T-helper 2 cell treated with Interferon-gamma antibody and Interleukin-4, amounts not matched to agents 100 ng/mL and 5 ng/mL, for 36 hours (primary cell): Measurements from ENCODE around the gene MRPL40. TPM values are rescaled to one million over a fixed set of nuclear protein-coding genes. Genes with fewer than 3 reads are reported as not detected.

ENCODE experiments used
- intact Hi-C: fragments of 100-400 bp; cut with micrococcal nuclease; formaldehyde crosslinking; loops from one replicate; pipeline ENCODE4 v1.15.1; 2023
- total RNA-seq: library from RNA; stranded (reverse); gene quantifications from 2 replicates; pipeline ENCODE4 v1.2.3, GENCODE V29; 2022

The MRPL40 gene
- total RNA-seq, 1 donor from 2014 or later = 23.4 TPM

DNA sequence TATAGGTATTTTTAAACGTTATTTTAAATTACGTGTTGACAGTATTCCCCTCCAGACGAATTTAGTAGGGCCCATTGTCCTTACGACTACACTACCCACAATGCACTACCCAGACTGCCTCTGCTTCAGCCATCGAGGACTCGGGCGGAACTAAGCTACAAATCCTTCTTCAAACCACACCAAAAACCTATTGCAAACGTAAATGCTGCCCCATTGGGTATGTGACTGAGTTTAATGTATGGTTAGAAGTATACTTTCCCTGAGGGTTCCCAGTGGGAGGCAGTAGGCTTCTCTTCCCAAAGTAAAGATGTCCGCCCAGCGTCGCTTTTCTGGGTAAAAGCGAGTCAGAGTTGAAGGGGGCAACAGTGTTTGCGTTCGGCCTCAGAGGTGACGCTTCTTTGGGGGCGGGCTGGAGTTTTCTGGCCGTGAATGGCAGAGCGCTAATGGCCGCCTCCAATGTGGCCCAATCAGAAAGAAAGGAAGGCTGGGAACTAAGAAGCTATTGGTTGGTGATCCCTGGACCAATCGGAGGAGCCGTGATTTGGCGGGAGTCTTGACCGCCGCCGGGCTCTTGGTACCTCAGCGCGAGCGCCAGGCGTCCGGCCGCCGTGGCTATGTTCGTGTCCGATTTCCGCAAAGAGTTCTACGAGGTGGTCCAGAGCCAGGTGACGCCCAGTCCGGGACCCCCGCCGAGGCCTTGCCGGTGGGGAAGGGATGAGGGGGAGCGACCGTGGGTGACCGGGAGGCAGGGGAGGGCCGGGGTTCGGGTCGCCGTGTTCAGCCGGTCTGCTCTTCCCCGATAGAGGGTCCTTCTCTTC, 47.2 kb downstream of the MRPL40 start, which contains the start of gene CDC45:
Gene CDC45, plus strand, starts transcription at position 566 of the 818 bp plus-strand sequence. Its CDS starts 49 bp downstream, at position 615.
- intact Hi-C loops = loop anchor here (1.0 to 5.0 kb wide), 7 partner anchors 32 to 357 kb away; partner anchors contain the start of genes C22orf39, CLTCL1, DGCR2 and ESS2

- intact Hi-C loops = no loop called here
Measured at GRCh38 chr22:19480173-19480568, 47.8 kb downstream of the MRPL40 start.

- intact Hi-C loops = no loop called here
Measured at GRCh38 chr22:19480789-19481188, 48.4 kb downstream of the MRPL40 start.

DNA sequence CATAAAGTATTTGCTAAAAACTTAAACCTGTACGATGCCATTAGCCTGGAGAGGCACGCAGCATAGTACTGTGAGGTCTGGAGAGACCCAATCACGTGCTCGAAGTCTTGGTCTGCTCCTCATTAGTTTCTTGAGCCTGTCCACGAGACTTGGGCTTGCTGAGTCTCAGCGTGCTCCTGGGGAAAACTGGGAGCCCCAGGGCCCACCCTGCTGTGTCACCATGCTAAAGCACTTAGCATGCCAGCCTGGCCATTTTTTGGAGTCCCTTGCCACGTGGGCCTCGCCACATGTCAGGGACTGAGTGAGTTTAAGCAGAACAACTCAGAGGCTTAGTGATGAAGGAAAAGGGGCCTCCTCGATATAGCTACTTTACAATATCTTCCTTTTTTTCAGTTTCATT, 50.0 kb downstream of the MRPL40 start:
- intact Hi-C loops = no loop called here

DNA sequence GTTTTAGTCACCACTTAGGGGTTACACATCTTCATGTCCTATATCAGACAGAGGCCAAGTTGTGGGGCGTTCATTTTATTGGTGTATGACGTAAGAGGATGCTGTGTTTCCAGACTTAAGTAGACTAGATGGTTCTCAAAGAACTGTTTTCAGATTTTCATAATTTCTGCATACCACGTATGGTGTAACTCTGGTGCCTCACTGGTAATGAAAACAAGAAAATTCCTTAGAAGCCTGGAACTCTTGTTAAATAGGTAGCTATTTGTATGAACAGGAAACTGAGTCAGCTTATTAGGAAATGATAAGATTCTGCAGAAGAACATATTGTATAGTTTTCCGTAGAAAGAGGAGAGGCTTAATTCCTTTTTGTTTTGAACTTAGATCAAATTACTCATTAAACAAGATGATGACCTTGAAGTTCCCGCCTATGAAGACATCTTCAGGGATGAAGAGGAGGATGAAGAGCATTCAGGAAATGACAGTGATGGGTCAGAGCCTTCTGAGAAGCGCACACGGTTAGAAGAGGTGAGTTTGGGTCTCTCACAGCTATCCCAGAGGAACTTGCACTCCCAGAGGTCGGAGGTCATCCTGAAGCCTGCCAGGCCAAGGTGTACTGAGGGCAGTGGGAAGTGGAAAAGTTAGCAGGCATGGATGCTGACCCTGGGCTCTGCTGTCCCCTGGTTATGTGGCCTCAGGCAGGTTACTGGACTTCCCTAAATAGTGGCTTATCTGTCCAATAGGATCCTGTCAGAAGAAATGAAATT, 51.3 kb downstream of the MRPL40 start:
- intact Hi-C loops = no loop called here

Other genes with a start within 250 kb of the MRPL40 start
- gene CLTCL1, start 140.8 kb upstream of the MRPL40 start, total RNA-seq = 0.84 and 1.0 TPM in 2 replicates
- gene HIRA, start 812 bp upstream of the MRPL40 start, total RNA-seq = 43.9 and 45.0 TPM in 2 replicates
- gene C22orf39, start 15.2 kb downstream of the MRPL40 start, total RNA-seq = 27.4 and 30.4 TPM in 2 replicates
- 100 and 108 TPM in 2 replicates for gene UFD1, start 46.6 kb downstream of the MRPL40 start, total RNA-seq
- gene CDC45, start 47.4 kb downstream of the MRPL40 start, total RNA-seq = 81.4 and 85.7 TPM in 2 replicates
- 0.16 and 0.30 TPM in 2 replicates for gene CLDN5, start 91.9 kb downstream of the MRPL40 start, total RNA-seq